Psoas muscle (tissue), 8 donors: ENCODE results near the gene IGF1R. TPM values are rescaled to one million over a fixed set of nuclear protein-coding genes. Genes with fewer than 3 reads are reported as not detected.

ENCODE experiments used
- ATAC-seq, 4 donors: fragments of 200-7000 bp; cut with Tn5 transposase; one replicate each; pipeline ENCODE4 v1.9.1; 2020; ENCODE audit warnings: moderate library complexity in 3 of 4, mild to moderate bottlenecking in 2 of 4
- DNase-seq, 2 donors: peaks; one replicate each; pipeline ENCODE4 v3.0.0-alpha.2; 2020
- H3K27ac ChIP-seq: fragments of 200-600 bp; one replicate; pipeline ENCODE4 v1.8.0; 2022
- H3K27me3 ChIP-seq, 3 donors: fragments of 200-600 bp in 1 of 3; one replicate each; pipeline versions ENCODE4 v1.6.1 to v1.8.0; 2013 to 2022; ENCODE audit warnings: low read length in 2 of 3, mild to moderate bottlenecking in 2 of 3, moderate library complexity in 1 of 3; ENCODE audit not compliant: insufficient read depth in 3 of 3
- H3K36me3 ChIP-seq, 2 donors: fragments of 200-600 bp in 1 of 2; one replicate each; pipeline versions ENCODE4 v1.6.1 to v1.8.0; 2013 to 2022; ENCODE audit warnings: low read depth in 1 of 2, mild to moderate bottlenecking in 1 of 2, moderate library complexity in 1 of 2; ENCODE audit not compliant: insufficient read depth in 1 of 2
- H3K4me1 ChIP-seq: fragments of 200-600 bp; one replicate; pipeline ENCODE4 v1.8.0; 2022
- H3K4me3 ChIP-seq: fragments of 200-600 bp; one replicate; pipeline ENCODE4 v1.8.0; 2022; ENCODE audit warnings: mild to moderate bottlenecking
- H3K9me3 ChIP-seq: fragments of 200-600 bp; one replicate; pipeline ENCODE4 v1.8.0; 2022
- CTCF ChIP-seq: fragments of 200-600 bp; IDR thresholded peaks from one replicate; pipeline ENCODE4 v1.8.0; 2022; ENCODE audit warnings: antibody characterized with exemption
- WGBS, 3 donors: extraction: QIAGEN DNeasy Blood & Tissue Kit; methylation state at CpG; one replicate each; pipeline versions ENCODE4 v1.1.6 to v1.1.7; 2013; 5-methylcytosine and 5-hydroxymethylcytosine counted together
- intact Hi-C, 2 donors: fragments of 100-400 bp; cut with DNase I; formaldehyde crosslinking; loops; one replicate each; pipeline versions ENCODE4 v1.11.0 to v1.14.2; 2022
- polyA plus RNA-seq, 3 donors: library from polyadenylated mRNA; stranded (reverse); fragments of 200-250 nt; gene quantifications; one replicate each; pipeline ENCODE4 v1.2.3, GENCODE V29; 2013
- total RNA-seq, 4 donors: library from RNA; stranded (reverse); fragmentation: NEBNext Ultra II Directional in 2 of 4; extraction: Animal tissue kit (Norgen Biotek cat#: 25700) in 2 of 4; gene quantifications; one replicate each; pipeline versions ENCODE4 v1.2.1 to v1.2.4, GENCODE V29; 2021 to 2023
- donor health status: healthy with polysubstance abuse.
- donor health status: DM: no; HTN: no; CAD: no; lungs with moderate emphysema.
- donor health status: Bipolar disorder and iron deficiency.
- donor health status: healthy.
- donor health status: DM: yes; HTN: yes; CAD: no.
- donor health status: DM: no; HTN: no; CAD: no.
- donor health status: DM: no; HTN: no; CAD: no.
- donor health status: DM: yes; HTN: yes; CAD: no.

IGF1R gene
- total and polyA plus RNA-seq, 7 donors = 2.1 to 20.4 (median 12.0) TPM

GRCh38 chr15:98889930-98890695, 241.8 kb downstream of the IGF1R start:
- Histone ChIP-seq H3K9me3 (no peaks in the 10 kb centered on the region), H3K4me3 (no peak overlapping the region), H3K4me1 (peaks cover 4% of the 10 kb centered on the region), H3K36me3 (no peaks in the 10 kb centered on the region), H3K27me3 (no peaks in the 10 kb centered on the region), H3K27ac (no peak overlapping the region)
- intact Hi-C loops = no loop called here
- TF ChIP-seq CTCF = no peak
- 90 to 93% (median 91%) methylated on average over 12 of the region's 12 CpGs for WGBS, 3 donors
- ATAC-seq = no peak
- DNase-seq = no peak

- TF ChIP-seq CTCF = no peak
- Histone ChIP-seq H3K4me1 (no peaks in the 10 kb centered on the region), H3K36me3 (no peaks in the 10 kb centered on the region), H3K9me3 (no peaks in the 10 kb centered on the region), H3K27ac (no peak overlapping the region), H3K27me3 (no peaks in the 10 kb centered on the region), H3K4me3 (no peak overlapping the region)
- intact Hi-C loops = no loop called here
- WGBS, 3 donors = 95 to 98% (median 96%) methylated on average over 26 to 31 of the region's 31 CpGs
- no peak for DNase-seq
- no peak for ATAC-seq
Measured at GRCh38 chr15:98891301-98891700, 243.0 kb downstream of the IGF1R start.

GRCh38 chr15:98893401-98893800, 245.1 kb downstream of the IGF1R start:
- no peaks in the 10 kb centered on the region for H3K9me3 ChIP-seq
- no peak overlapping the region for H3K4me3 ChIP-seq
- DNase-seq (no peak), ATAC-seq (no peak)
- no peak for TF ChIP-seq CTCF
- no peaks in the 10 kb centered on the region for H3K4me1 ChIP-seq
- 85 to 91% (median 86%) methylated on average over 6 of the region's 6 CpGs for WGBS, 3 donors
- no peak overlapping the region for H3K27ac ChIP-seq
- intact Hi-C loops = no loop called here
- H3K36me3 ChIP-seq = peaks cover 0 to 12% of the 10 kb centered on the region in 2 donors
- H3K27me3 ChIP-seq = no peaks in the 10 kb centered on the region

GRCh38 chr15:98894312-98894711, 246.0 kb downstream of the IGF1R start:
- intact Hi-C loops = no loop called here

More at GRCh38 chr15:98894312-98894711, 246.0 kb downstream of the IGF1R start:
- no peak for TF ChIP-seq CTCF
- peaks cover 0 to 12% of the 10 kb centered on the region in 2 donors for H3K36me3 ChIP-seq
- no peak overlapping the region for H3K27ac ChIP-seq
- no peaks in the 10 kb centered on the region for H3K9me3 ChIP-seq
- H3K4me3 ChIP-seq = no peak overlapping the region
- H3K4me1 ChIP-seq = no peaks in the 10 kb centered on the region
- H3K27me3 ChIP-seq = no peaks in the 10 kb centered on the region
- WGBS, 3 donors = 73 to 93% (median 82%) methylated on average over 4 of the region's 4 CpGs
- ATAC-seq (peak in 2 of 4 donors; percentile 33 to 36), DNase-seq (no peak)
